SJCRH30 (cell line): ENCODE measurements around the gene MAP2K1. TPM values are rescaled to one million over a fixed set of nuclear protein-coding genes. Genes with fewer than 3 reads are reported as not detected.

Experiments used
- DNase-seq, 2 experiments: peaks; one replicate each; pipeline ENCODE4 v3.0.0-alpha.2; 2015 to 2020
- H3K27ac ChIP-seq: fragments of 250-450 bp; sonication (Bioruptor Pico); 2 replicates; pipeline ENCODE4 v1.5.1; 2020; ENCODE audit warnings: mild to moderate bottlenecking, moderate library complexity
- H3K27me3 ChIP-seq: fragments of 250-450 bp; sonication (Bioruptor Pico); 2 replicates; pipeline ENCODE4 v1.5.1; 2020; ENCODE audit warnings: mild to moderate bottlenecking, moderate library complexity
- H3K36me3 ChIP-seq: fragments of 250-450 bp; sonication (Bioruptor Pico); 2 replicates; pipeline ENCODE4 v1.5.1; 2020; ENCODE audit warnings: mild to moderate bottlenecking, moderate library complexity
- H3K4me1 ChIP-seq: fragments of 250-450 bp; sonication (Bioruptor Pico); 2 replicates; pipeline ENCODE4 v1.5.1; 2020; ENCODE audit warnings: mild to moderate bottlenecking, moderate library complexity
- H3K4me3 ChIP-seq: fragments of 250-450 bp; sonication (Bioruptor Pico); 2 replicates; pipeline ENCODE4 v1.5.1; 2020; ENCODE audit warnings: mild to moderate bottlenecking, moderate library complexity
- H3K9me3 ChIP-seq: fragments of 250-450 bp; sonication (Bioruptor Pico); replicated peaks from 2 replicates; pipeline ENCODE4 v1.5.1; 2020; ENCODE audit warnings: mild to moderate bottlenecking, moderate library complexity
- total RNA-seq: library from RNA; depleted of rRNA; stranded (reverse); fragments of >200 nt; shearing (Covaris generic); gene quantifications from 2 replicates; pipeline ENCODE4 v1.2.3, GENCODE V29; 2014

Gene MAP2K1
- total RNA-seq, 1 experiment from 2014 or later, result 79.8 TPM

DNA sequence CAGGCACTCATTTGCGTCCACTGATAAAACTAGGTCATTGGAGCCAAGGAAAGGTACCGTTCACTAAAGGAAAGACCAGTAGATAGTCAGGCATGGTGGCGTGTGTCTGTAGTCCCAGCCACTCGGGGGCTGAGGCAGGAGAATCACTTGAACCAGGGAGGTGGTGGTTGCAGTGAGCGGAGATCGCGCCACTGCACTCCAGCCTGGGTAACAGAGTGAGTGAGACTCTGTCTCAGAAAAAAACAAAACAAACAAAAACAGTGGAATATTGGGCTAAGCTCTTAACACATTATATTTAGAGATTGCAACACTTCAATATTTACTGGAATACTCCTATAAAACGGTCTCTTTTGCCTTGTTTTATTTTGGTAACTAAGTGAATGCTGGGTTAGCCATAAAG, 17.4 kb downstream of the MAP2K1 start:
- Histone ChIP-seq H3K27ac (peak overlapping the region; percentile 79), H3K9me3 (no peaks in the 10 kb centered on the region), H3K36me3 (no peaks in the 10 kb centered on the region), H3K4me3 (no peak overlapping the region), H3K4me1 (peaks cover 47% of the 10 kb centered on the region), H3K27me3 (no peaks in the 10 kb centered on the region)
- no peak for DNase-seq

GRCh38 chr15:66404532-66404931, 17.8 kb downstream of the MAP2K1 start:
- Histone ChIP-seq H3K27ac (peak overlapping the region; percentile 79), H3K9me3 (no peaks in the 10 kb centered on the region), H3K4me1 (peaks cover 52% of the 10 kb centered on the region), H3K27me3 (no peaks in the 10 kb centered on the region), H3K4me3 (peak overlapping the region; percentile 8; the same call in 1 of the 2 replicates), H3K36me3 (no peaks in the 10 kb centered on the region)
- DNase-seq, result peak; percentile 71 to 86

DNA sequence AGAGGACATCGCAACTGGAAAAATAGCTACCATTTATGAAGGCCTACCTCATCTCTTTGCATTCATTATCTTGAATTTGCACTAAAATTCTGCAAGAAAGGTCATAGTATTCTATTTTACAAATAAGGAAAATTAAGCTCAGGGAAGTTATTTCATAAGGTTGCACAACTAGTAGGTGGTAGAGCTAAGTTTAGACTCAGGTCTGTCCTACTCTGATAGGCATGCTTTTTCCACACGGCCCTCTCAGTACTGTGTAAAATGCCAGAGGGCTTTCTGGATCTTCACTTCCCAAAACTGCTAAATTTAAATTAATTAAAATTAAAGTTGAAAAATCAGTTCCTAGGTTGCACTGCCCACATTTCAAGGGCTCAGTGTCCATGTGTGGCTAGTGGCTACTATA, 18.3 kb downstream of the MAP2K1 start:
- no peaks in the 10 kb centered on the region for H3K9me3 ChIP-seq
- H3K4me1 ChIP-seq, result peaks cover 56% of the 10 kb centered on the region
- H3K4me3 ChIP-seq, result peak overlapping the region; percentile 8
- no peak for DNase-seq
- no peaks in the 10 kb centered on the region for H3K36me3 ChIP-seq
- H3K27me3 ChIP-seq, result no peaks in the 10 kb centered on the region
- peak overlapping the region; percentile 79 for H3K27ac ChIP-seq

DNA sequence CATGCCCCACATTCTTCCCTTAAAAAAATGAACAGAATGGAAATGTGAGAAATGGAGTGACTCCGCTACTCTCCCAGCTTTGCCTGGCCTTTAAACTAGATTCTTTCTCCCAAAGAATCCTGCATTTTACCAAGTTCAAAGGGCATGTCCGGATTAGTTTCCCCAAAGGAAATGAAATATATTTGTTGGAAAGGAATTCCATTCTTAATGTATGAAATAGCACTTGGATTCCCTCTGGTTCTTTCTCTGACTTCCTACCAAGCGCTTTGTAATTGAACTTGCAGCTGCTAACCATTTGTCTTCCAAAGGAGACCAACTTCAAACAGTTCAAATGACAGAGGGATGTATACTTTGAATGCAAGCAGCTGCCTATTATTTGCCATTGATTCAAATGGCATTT, 18.9 kb downstream of the MAP2K1 start:
- Histone ChIP-seq H3K4me3 (peak overlapping the region; percentile 8), H3K4me1 (peaks cover 62% of the 10 kb centered on the region), H3K36me3 (no peaks in the 10 kb centered on the region), H3K27ac (peak overlapping the region; percentile 79), H3K9me3 (no peaks in the 10 kb centered on the region), H3K27me3 (no peaks in the 10 kb centered on the region)
- peak; percentile 54 to 90 for DNase-seq

- H3K4me3 ChIP-seq, result no peak overlapping the region
- H3K4me1 ChIP-seq, result peaks cover 63% of the 10 kb centered on the region
- no peak for DNase-seq
- H3K36me3 ChIP-seq, result peaks cover 6% of the 10 kb centered on the region; the same call in 1 of the 2 replicates
- no peaks in the 10 kb centered on the region for H3K9me3 ChIP-seq
- H3K27me3 ChIP-seq, result no peaks in the 10 kb centered on the region
- no peak overlapping the region for H3K27ac ChIP-seq
Observed at GRCh38 chr15:66408254-66408653, 21.5 kb downstream of the MAP2K1 start.

GRCh38 chr15:66408675-66409282, 22.1 kb downstream of the MAP2K1 start:
- H3K27ac ChIP-seq, result no peak overlapping the region

DNA sequence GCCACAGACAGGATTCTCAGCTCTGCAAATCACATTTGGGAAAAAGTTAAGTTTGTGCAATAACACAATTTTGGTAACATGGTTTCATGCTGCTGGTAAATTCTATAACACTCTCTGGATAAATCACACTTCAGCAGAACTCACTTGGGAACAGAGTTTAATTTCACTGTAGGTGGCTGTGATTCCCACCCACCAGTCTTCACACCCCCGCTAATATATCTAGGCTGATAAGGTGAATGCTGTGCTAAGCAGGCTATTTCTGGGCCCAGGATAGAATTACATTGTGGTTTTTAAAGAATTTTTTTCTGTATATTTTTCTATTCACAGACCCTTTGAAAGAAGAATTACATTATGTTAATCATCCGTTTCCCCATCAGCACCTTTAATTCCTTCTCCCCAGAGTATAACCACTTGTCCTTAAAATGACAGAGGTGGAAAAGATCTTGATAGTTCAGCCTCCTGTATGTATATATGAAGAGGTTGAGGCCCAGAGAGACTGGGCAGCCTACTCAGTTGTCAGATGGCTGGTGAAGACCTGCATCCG, 22.9 kb downstream of the MAP2K1 start:
- Histone ChIP-seq H3K4me3 (no peak overlapping the region), H3K9me3 (peaks cover 6% of the 10 kb centered on the region), H3K27ac (no peak overlapping the region), H3K27me3 (no peaks in the 10 kb centered on the region), H3K36me3 (peaks cover 10% of the 10 kb centered on the region; the same call in 1 of the 2 replicates), H3K4me1 (peaks cover 49% of the 10 kb centered on the region)
- DNase-seq, result peak in 1 of 2 experiments; percentile 28

More at GRCh38 chr15:66408675-66409282, 22.1 kb downstream of the MAP2K1 start:
- no peak overlapping the region for H3K4me3 ChIP-seq
- no peaks in the 10 kb centered on the region for H3K27me3 ChIP-seq
- peaks cover 6% of the 10 kb centered on the region; the same call in 1 of the 2 replicates for H3K36me3 ChIP-seq
- H3K4me1 ChIP-seq, result peaks cover 58% of the 10 kb centered on the region
- DNase-seq, result no peak
- H3K9me3 ChIP-seq, result no peaks in the 10 kb centered on the region

GRCh38 chr15:66411190-66411589, 24.5 kb downstream of the MAP2K1 start:
- Histone ChIP-seq H3K27me3 (no peaks in the 10 kb centered on the region), H3K4me3 (no peak overlapping the region), H3K27ac (no peak overlapping the region), H3K4me1 (peaks cover 34% of the 10 kb centered on the region), H3K36me3 (peaks cover 10% of the 10 kb centered on the region; the same call in 1 of the 2 replicates), H3K9me3 (peaks cover 6% of the 10 kb centered on the region)
- DNase-seq, result peak in 1 of 2 experiments; percentile 42

DNA sequence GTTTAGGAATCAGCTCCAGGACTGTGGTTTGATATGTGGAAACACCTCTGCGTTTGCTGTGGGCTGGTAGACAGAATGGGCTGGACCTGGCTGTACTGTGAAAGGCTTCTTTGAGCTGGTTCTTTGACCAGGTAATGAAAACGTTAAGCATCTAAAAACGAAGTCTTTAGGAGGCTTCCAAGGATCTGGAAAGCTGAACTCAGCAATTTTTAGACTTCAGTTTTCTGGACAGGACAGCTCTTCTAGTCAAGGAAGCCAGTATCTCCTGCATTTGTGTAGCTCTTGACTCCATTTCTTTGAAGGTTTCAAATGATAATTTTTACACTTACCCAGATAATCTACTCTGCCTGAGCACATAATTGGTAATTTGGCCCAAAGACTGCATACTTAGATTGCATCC, 25.5 kb downstream of the MAP2K1 start:
- Histone ChIP-seq H3K27me3 (no peaks in the 10 kb centered on the region), H3K36me3 (peaks cover 10% of the 10 kb centered on the region; the same call in 1 of the 2 replicates), H3K9me3 (peaks cover 6% of the 10 kb centered on the region)

GRCh38 chr15:66413579-66413978, 26.9 kb downstream of the MAP2K1 start:
- no peak for DNase-seq
- Histone ChIP-seq H3K27ac (no peak overlapping the region), H3K4me3 (no peak overlapping the region), H3K4me1 (peaks cover 27% of the 10 kb centered on the region), H3K9me3 (peaks cover 6% of the 10 kb centered on the region), H3K27me3 (no peaks in the 10 kb centered on the region), H3K36me3 (peaks cover 10% of the 10 kb centered on the region; the same call in 1 of the 2 replicates)

More for the DNA sequence above, 25.5 kb downstream of the MAP2K1 start:
- no peak overlapping the region for H3K27ac ChIP-seq
- H3K4me3 ChIP-seq, result no peak overlapping the region
- peaks cover 24% of the 10 kb centered on the region for H3K4me1 ChIP-seq
- no peak for DNase-seq

- no peaks in the 10 kb centered on the region for H3K27me3 ChIP-seq
- no peak overlapping the region for H3K27ac ChIP-seq
- DNase-seq, result no peak
- peaks cover 13% of the 10 kb centered on the region for H3K4me1 ChIP-seq
- H3K4me3 ChIP-seq, result no peak overlapping the region
- peaks cover 10% of the 10 kb centered on the region; the same call in 1 of the 2 replicates for H3K36me3 ChIP-seq
- peaks cover 6% of the 10 kb centered on the region for H3K9me3 ChIP-seq
Observed at GRCh38 chr15:66415360-66415759, 28.6 kb downstream of the MAP2K1 start.

DNA sequence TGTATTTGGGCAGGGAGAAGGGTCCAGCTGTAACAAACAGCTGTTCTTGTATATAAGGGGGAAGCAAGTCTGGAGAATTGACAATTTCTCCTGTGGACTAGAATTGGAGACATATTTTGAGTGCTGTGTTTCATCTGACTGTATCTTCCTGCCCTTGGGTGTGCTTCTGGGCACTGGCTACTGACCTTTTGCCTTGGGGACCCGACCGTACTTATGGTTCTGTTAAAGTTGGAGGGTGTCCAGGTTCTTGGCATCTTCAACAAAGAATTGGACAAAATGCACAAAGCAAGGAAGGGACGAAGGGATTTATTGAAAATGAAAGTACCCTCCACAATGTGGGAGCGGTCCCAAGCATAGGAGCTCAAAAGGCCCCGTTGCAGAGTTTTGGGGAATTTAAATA, 31.0 kb downstream of the MAP2K1 start:
- no peak for DNase-seq
- peaks cover 6% of the 10 kb centered on the region for H3K9me3 ChIP-seq
- peaks cover 3% of the 10 kb centered on the region; the same call in 1 of the 2 replicates for H3K4me1 ChIP-seq
- H3K4me3 ChIP-seq, result no peak overlapping the region
- H3K27me3 ChIP-seq, result no peaks in the 10 kb centered on the region
- H3K36me3 ChIP-seq, result peaks cover 8% of the 10 kb centered on the region; the same call in 1 of the 2 replicates
- no peak overlapping the region for H3K27ac ChIP-seq

GRCh38 chr15:66419471-66419870, 32.8 kb downstream of the MAP2K1 start:
- Histone ChIP-seq H3K27me3 (no peaks in the 10 kb centered on the region), H3K9me3 (peaks cover under 1% of the 10 kb centered on the region; the same call in 1 of the 2 replicates), H3K4me1 (peaks cover 3% of the 10 kb centered on the region; the same call in 1 of the 2 replicates), H3K4me3 (no peak overlapping the region), H3K36me3 (no peaks in the 10 kb centered on the region), H3K27ac (no peak overlapping the region)
- no peak for DNase-seq

DNA sequence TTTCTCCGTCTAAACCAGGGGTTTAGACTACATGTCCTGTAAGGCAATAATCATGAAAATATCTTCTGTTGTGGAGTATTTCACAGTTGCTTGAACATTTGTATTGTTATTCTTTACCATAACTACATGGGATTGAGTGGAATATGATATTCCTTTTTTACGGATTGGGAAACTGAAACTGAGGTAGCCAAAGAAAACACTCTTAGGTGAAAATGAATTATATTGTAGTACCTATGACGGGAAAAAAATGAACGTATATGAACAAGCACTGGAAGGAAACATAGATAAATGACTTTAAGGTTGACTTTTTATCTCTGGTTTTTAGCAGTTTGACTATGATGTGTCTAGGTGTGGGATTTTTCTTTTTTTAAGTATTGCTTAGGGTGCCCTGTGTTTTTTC, 35.6 kb downstream of the MAP2K1 start:
- Histone ChIP-seq H3K27me3 (no peaks in the 10 kb centered on the region), H3K4me3 (no peak overlapping the region), H3K9me3 (no peaks in the 10 kb centered on the region), H3K27ac (no peak overlapping the region), H3K36me3 (no peaks in the 10 kb centered on the region; the same call in 1 of the 2 replicates), H3K4me1 (peaks cover 3% of the 10 kb centered on the region; the same call in 1 of the 2 replicates)
- no peak for DNase-seq

DNA sequence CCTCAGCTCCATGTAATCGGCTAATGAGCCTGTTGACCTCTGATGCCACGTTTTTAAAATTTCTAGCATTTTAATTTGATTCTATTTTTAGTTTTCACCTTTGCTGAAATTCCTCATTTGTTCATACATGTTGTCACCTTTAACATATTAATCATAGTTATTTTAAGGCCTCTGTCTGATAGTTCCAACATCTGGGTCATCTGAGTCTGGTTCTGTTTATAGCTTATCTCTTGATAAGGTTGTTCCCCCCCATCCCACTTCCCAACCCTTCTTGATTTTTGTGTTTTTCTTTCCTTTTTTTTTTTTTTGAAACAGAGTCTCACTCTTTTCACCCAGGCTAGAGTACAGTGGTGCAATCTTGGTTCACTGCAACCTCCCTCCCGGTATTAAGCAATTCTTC, 36.4 kb downstream of the MAP2K1 start:
- Histone ChIP-seq H3K9me3 (no peaks in the 10 kb centered on the region), H3K27me3 (no peaks in the 10 kb centered on the region), H3K27ac (no peak overlapping the region), H3K36me3 (no peaks in the 10 kb centered on the region; the same call in 1 of the 2 replicates), H3K4me3 (no peak overlapping the region), H3K4me1 (no peaks in the 10 kb centered on the region)
- no peak for DNase-seq
